Progenitor cell of endocrine pancreas (in vitro differentiated cells): Measurements from ENCODE around the gene TUSC2. TPM values are rescaled to one million over a fixed set of nuclear protein-coding genes. Genes with fewer than 3 reads are reported as not detected.

Experiments
- DNase-seq: peaks from one replicate; pipeline ENCODE4 v3.0.0; 2021; ENCODE audit warnings: low spot score; ENCODE audit not compliant: unreplicated experiment
- H3K27ac Mint-ChIP-seq: 2 replicates; pipeline ENCODE4 v1.8.0; 2021; ENCODE audit warnings: mild to moderate bottlenecking, moderate library complexity, mixed read lengths
- H3K27me3 Mint-ChIP-seq: 2 replicates; pipeline ENCODE4 v1.8.0; 2021; ENCODE audit warnings: mixed read lengths
- H3K36me3 Mint-ChIP-seq: 2 replicates; pipeline ENCODE4 v1.8.0; 2022; ENCODE audit warnings: mixed read lengths; ENCODE audit not compliant: insufficient read depth
- H3K4me1 Mint-ChIP-seq: 2 replicates; pipeline ENCODE4 v1.8.0; 2021; ENCODE audit warnings: low read depth, mixed read lengths
- H3K4me3 Mint-ChIP-seq: 2 replicates; pipeline ENCODE4 v1.8.0; 2021; ENCODE audit warnings: low read depth, mild to moderate bottlenecking, moderate library complexity, mixed read lengths
- H3K9me3 Mint-ChIP-seq: 2 replicates; pipeline ENCODE4 v1.8.0; 2021; ENCODE audit warnings: low read depth, mixed read lengths
- total RNA-seq: library from RNA; stranded (reverse); gene quantifications from 2 replicates; pipeline ENCODE4 v1.2.1, GENCODE V29; 2021
- TF ChIP-seq, protein P1 (sequence below): fragments of 200-600 bp; sonication (generic); IDR thresholded peaks from one replicate; pipeline ENCODE4 v1.5.0; 2021; ENCODE audit warnings: antibody characterized with exemption, mild to moderate bottlenecking; ENCODE audit not compliant: unreplicated experiment

TUSC2 gene
- total RNA-seq, 1 donor from 2014 or later: 34.9 TPM

- peaks cover 29% of the 10 kb centered on the region for H3K4me1 Mint-ChIP-seq
- peaks cover 17% of the 10 kb centered on the region for H3K36me3 Mint-ChIP-seq
- H3K27ac Mint-ChIP-seq: peak overlapping the region; percentile 100
- peak; percentile 77 for DNase-seq
- TF ChIP-seq, protein P1, sequence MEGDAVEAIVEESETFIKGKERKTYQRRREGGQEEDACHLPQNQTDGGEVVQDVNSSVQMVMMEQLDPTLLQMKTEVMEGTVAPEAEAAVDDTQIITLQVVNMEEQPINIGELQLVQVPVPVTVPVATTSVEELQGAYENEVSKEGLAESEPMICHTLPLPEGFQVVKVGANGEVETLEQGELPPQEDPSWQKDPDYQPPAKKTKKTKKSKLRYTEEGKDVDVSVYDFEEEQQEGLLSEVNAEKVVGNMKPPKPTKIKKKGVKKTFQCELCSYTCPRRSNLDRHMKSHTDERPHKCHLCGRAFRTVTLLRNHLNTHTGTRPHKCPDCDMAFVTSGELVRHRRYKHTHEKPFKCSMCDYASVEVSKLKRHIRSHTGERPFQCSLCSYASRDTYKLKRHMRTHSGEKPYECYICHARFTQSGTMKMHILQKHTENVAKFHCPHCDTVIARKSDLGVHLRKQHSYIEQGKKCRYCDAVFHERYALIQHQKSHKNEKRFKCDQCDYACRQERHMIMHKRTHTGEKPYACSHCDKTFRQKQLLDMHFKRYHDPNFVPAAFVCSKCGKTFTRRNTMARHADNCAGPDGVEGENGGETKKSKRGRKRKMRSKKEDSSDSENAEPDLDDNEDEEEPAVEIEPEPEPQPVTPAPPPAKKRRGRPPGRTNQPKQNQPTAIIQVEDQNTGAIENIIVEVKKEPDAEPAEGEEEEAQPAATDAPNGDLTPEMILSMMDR: peak; percentile 69
- H3K4me3 Mint-ChIP-seq: peak overlapping the region; percentile 82
- no peaks in the 10 kb centered on the region for H3K9me3 Mint-ChIP-seq
- no peaks in the 10 kb centered on the region for H3K27me3 Mint-ChIP-seq
These were observed 6.5 kb downstream of the TUSC2 start for GRCh38 chr3:50321336-50322114.

GRCh38 chr3:50320853-50321335 is 7.1 kb downstream of the TUSC2 start:
- Mint-ChIP-seq H3K4me3 (peak overlapping the region; percentile 90), H3K9me3 (no peaks in the 10 kb centered on the region), H3K27ac (peak overlapping the region; percentile 97), H3K27me3 (no peaks in the 10 kb centered on the region), H3K36me3 (peaks cover 20% of the 10 kb centered on the region), H3K4me1 (peaks cover 32% of the 10 kb centered on the region)
- peak; percentile 73 for DNase-seq
- TF ChIP-seq, protein P1: no peak

DNA sequence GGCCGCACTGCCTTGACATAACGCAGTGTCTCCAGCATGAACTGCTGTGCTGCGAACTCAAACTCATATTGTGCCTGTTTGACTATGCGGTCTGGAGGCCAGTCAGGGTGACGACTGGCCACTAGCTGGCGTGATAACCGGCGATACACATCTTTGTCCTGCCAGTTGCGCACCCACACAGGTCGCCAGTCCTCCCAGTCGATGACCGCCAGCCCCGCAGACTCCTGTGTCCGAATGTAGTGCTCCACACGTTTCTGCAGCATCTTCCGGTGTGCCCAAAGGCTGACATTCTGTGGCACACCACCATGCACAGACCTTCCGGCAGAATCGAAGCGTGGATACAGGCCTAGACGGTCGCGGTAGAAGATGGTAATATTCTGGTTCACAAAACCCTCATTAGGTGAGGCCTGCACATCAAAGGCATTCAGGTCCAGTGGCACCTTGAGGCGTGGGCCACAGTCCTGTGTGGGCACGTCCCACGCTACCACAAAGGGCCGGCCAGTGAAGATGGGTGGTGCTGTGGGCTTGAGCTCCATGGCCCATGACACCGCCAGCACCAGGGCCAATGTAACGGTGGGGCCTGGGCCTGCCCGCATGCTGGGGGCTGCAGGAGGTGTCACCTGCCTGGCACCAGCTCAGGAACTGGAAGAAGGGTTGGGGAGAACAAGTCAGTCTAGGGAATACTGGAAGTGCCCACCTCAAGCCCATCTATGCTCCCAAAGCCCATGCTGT is 8.0 kb downstream of the TUSC2 start:
- peak overlapping the region; percentile 90 for H3K4me3 Mint-ChIP-seq
- no peak for DNase-seq
- TF ChIP-seq, protein P1: no peak
- peaks cover 33% of the 10 kb centered on the region for H3K4me1 Mint-ChIP-seq
- no peaks in the 10 kb centered on the region for H3K27me3 Mint-ChIP-seq
- no peaks in the 10 kb centered on the region for H3K9me3 Mint-ChIP-seq
- peaks cover 23% of the 10 kb centered on the region for H3K36me3 Mint-ChIP-seq
- peak overlapping the region; percentile 97 for H3K27ac Mint-ChIP-seq

- H3K36me3 Mint-ChIP-seq: peaks cover 23% of the 10 kb centered on the region
- H3K27ac Mint-ChIP-seq: peak overlapping the region; percentile 33
- H3K4me1 Mint-ChIP-seq: peaks cover 28% of the 10 kb centered on the region
- no peaks in the 10 kb centered on the region for H3K27me3 Mint-ChIP-seq
- peak overlapping the region; percentile 90 for H3K4me3 Mint-ChIP-seq
- TF ChIP-seq, protein P1: no peak
- DNase-seq: no peak
- no peaks in the 10 kb centered on the region for H3K9me3 Mint-ChIP-seq
These were observed 8.7 kb downstream of the TUSC2 start for GRCh38 chr3:50319181-50319893.

DNA sequence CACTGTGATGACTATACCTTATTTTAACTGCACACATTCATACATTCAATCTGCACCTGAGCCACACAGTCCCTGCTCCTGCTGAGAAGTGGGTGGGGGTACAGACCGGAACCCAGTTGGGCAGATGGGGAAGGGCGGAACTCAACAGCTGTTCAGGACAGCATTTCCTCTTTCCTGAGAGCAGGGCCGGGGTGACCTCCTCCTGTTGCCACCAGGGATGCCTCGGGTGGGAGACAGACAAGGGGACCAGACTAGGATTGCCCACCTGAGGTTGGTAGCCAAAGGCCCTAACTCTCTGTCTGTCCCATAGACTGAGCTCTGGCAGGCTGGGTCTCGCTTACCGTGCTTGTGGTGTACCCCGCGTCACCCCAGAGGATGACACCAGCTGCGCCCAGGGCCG is 9.4 kb downstream of the TUSC2 start:
- Mint-ChIP-seq H3K27me3 (no peaks in the 10 kb centered on the region), H3K4me1 (peaks cover 28% of the 10 kb centered on the region), H3K9me3 (no peaks in the 10 kb centered on the region), H3K27ac (no peak overlapping the region), H3K36me3 (peaks cover 30% of the 10 kb centered on the region), H3K4me3 (peak overlapping the region; percentile 52)
- no peak for DNase-seq
- TF ChIP-seq, protein P1: no peak
